Stomach (tissue), 9 donors: ENCODE data around the gene NFATC4. TPM values are rescaled to one million over a fixed set of nuclear protein-coding genes. Genes with fewer than 3 reads are reported as not detected.

ENCODE experiments used
- DNase-seq, 2 donors: peaks; one replicate each; pipeline versions ENCODE4 v3.0.0 to v3.0.0-alpha.2; 2013 to 2019
- H3K27ac ChIP-seq, 5 donors: fragments of 200-600 bp in 4 of 5; sonication (generic) in 4 of 5; one replicate each; pipeline ENCODE4 v1.5.1; 2013 to 2019; ENCODE audit warnings: mild to moderate bottlenecking in 1 of 5, moderate library complexity in 1 of 5
- H3K27me3 ChIP-seq, 3 donors: fragments of 200-600 bp; sonication (generic); one replicate each; pipeline ENCODE4 v1.5.1; 2017 to 2019; ENCODE audit warnings: mixed run types in 1 of 3
- H3K36me3 ChIP-seq, 4 donors: fragments of 200-600 bp; sonication (generic); 1 replicate in 3 of 4; 2 replicates in 1 of 4; pipeline ENCODE4 v1.5.1; 2016 to 2019
- H3K4me1 ChIP-seq, 4 donors: fragments of 200-600 bp; sonication (generic); one replicate each; pipeline ENCODE4 v1.5.1; 2016 to 2019
- H3K4me3 ChIP-seq, 4 donors: fragments of 200-600 bp; sonication (generic) in 3 of 4; one replicate each; pipeline ENCODE4 v1.5.1; 2016 to 2019; ENCODE audit warnings: mild to moderate bottlenecking in 1 of 4
- H3K9me3 ChIP-seq, 4 donors: fragments of 200-600 bp; sonication (generic); one replicate each; pipeline ENCODE4 v1.5.1; 2016 to 2019
- EP300 ChIP-seq: sonication (generic); formaldehyde crosslinking; IDR thresholded peaks from one replicate; pipeline ENCODE4 v1.6.1; 2017; ENCODE audit warnings: antibody characterized with exemption
- POLR2A ChIP-seq, 4 donors: fragments of 450-650 bp; IDR thresholded peaks; one replicate each; pipeline ENCODE4 v1.6.1; 2016; ENCODE audit warnings: antibody characterized with exemption in 4 of 4, control low read depth in 2 of 4, mild to moderate bottlenecking in 1 of 4, moderate library complexity in 1 of 4
- POLR2AphosphoS5 ChIP-seq, 3 donors: sonication (generic); formaldehyde crosslinking; IDR thresholded peaks; one replicate each; pipeline ENCODE4 v1.6.1; 2016; ENCODE audit warnings: antibody characterized with exemption in 3 of 3
- WGBS, 5 donors: extraction: QIAGEN DNeasy Blood & Tissue Kit in 3 of 5; methylation state at CpG; one replicate each; pipeline versions ENCODE4 v1.1.5 to v1.1.7; 2013 to 2018; 5-methylcytosine and 5-hydroxymethylcytosine counted together
- intact Hi-C: fragments of 100-400 bp; cut with DNase I; formaldehyde crosslinking; loops from one replicate; pipeline ENCODE4 v1.15.1; 2023; ENCODE audit warnings: low total_unique reads
- polyA plus RNA-seq, 3 donors: library from polyadenylated mRNA; stranded (reverse); fragments of 200-250 nt; gene quantifications; one replicate each; pipeline ENCODE4 v1.2.3, GENCODE V29; 2013
- total RNA-seq, 5 donors: library from RNA; depleted of rRNA; stranded (reverse); fragments of >200 nt; gene quantifications; one replicate each; pipeline versions ENCODE4 v1.1.0 to v1.2.3, GENCODE V29; 2014 to 2016
- TF ChIP-seq, protein P1 (sequence below), 7 experiments: fragments of 450-650 bp in 4 of 7; fragments of 200-600 bp in 3 of 7; sonication (generic) in 3 of 7; IDR thresholded peaks; one replicate each; pipeline ENCODE4 v1.5.1; 2016 to 2019; ENCODE audit warnings: antibody characterized with exemption in 7 of 7, control low read depth in 2 of 7, mild to moderate bottlenecking in 1 of 7
- donor health status: healthy with polysubstance abuse.
- donor health status: Bipolar disorder and iron deficiency.
- donor health status: healthy.

NFATC4 gene
- total and polyA plus RNA-seq, 8 donors: 20.1 to 119 (median 57.9) TPM

DNA sequence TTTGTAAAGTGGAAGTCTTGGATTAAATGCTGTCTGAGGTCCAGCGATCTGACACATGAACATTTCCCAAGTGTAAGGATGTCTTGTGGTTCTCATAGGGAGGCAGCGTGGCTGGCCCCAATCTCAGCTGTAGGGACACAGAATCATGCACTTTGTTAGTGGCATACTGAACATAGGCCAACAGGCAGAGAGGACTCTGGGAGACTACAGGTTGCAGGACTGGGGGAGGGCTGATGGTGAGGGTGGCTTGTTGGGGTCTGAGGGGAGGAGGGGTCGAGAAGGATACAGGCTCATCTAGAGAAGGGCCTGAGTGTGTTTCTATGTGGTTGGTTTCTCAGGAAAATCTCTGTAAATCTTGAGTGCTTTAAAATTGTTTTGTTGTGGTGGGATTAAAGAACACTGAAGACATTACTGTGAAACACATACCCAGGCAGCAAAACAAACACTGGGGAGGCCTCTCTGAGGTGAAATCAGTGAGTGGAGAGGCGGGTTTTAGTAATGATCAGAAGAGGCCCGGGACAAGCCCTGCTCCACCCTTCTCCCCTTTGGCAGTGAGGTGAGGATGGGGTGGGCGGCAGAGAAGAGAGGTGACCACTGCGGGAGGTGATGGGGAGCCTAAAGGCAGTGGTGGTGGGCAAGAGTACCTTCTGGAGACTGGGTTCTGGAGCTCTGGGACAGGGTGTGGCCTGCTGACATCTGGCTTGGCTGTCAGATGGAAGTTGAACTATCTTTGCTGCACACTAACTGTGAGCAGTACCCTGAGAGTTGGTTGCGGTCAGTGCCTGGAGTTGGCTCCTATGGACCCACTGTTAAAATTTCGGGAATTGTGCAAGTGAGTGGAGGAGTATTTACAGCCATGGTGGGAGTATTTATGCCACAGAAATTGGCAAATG lies 34.1 kb downstream of the NFATC4 start:
- 52 to 66% (median 54%) methylated on average over 9 of the region's 9 CpGs for WGBS, 5 donors
- intact Hi-C loops: no loop called here
- Histone ChIP-seq H3K36me3 (peaks cover 0 to 6% (median 5%) of the 10 kb centered on the region in 4 donors), H3K27ac (peak overlapping the region in 4 of 5 donors; percentile 2 to 86 (median 40)), H3K4me1 (peaks cover 37 to 71% (median 52%) of the 10 kb centered on the region in 4 donors), H3K27me3 (no peaks in the 10 kb centered on the region), H3K9me3 (no peaks in the 10 kb centered on the region), H3K4me3 (no peak overlapping the region)
- no peak for DNase-seq
- no peak for TF ChIP-seq POLR2AphosphoS5 (IDR thresholded peaks at IDR 0.05)
- TF ChIP-seq, protein P1, sequence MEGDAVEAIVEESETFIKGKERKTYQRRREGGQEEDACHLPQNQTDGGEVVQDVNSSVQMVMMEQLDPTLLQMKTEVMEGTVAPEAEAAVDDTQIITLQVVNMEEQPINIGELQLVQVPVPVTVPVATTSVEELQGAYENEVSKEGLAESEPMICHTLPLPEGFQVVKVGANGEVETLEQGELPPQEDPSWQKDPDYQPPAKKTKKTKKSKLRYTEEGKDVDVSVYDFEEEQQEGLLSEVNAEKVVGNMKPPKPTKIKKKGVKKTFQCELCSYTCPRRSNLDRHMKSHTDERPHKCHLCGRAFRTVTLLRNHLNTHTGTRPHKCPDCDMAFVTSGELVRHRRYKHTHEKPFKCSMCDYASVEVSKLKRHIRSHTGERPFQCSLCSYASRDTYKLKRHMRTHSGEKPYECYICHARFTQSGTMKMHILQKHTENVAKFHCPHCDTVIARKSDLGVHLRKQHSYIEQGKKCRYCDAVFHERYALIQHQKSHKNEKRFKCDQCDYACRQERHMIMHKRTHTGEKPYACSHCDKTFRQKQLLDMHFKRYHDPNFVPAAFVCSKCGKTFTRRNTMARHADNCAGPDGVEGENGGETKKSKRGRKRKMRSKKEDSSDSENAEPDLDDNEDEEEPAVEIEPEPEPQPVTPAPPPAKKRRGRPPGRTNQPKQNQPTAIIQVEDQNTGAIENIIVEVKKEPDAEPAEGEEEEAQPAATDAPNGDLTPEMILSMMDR (IDR thresholded peaks at IDR 0.05): no peak
- no peak for TF ChIP-seq EP300
- TF ChIP-seq POLR2A (IDR thresholded peaks at IDR 0.05): no peak

DNA sequence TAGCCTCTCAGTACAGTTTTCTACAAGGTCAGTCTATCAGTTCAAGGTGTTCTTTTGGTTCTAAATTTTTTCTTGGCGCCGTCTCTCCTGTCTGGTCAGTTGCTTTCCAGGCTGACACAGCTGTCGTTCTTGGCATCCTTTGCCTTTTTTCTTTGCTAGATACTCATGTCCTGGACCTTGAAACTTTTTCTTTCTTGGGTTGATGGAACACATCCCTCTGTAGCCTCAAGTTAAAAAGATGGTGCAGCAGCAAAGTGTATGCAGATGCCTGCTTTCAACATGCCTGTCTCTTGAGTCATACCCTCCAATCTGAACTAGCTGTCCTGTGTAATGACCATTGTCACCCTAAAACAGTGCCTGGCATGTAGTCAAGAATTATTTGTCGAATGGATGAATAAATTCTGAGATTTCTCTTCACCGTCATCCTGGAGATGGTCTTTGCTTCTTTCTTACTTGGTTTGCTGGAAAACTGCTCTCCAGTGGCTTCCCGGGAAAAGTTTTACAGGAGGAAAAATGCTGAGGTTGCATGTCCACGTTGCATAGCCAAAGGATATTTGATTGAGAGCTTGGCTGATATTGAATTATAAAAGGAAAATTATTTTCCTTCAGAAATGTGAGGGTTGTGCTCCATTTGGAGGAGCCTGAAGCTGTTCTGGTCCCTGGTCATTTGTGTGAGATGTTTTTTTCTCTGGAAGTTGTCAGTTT lies 35.5 kb downstream of the NFATC4 start:
- Histone ChIP-seq H3K27ac (peak overlapping the region in 3 of 5 donors; percentile 16 to 33 (median 25)), H3K4me3 (no peak overlapping the region), H3K36me3 (peaks cover 0 to 18% (median 15%) of the 10 kb centered on the region in 4 donors), H3K27me3 (no peaks in the 10 kb centered on the region), H3K4me1 (peaks cover 28 to 63% (median 46%) of the 10 kb centered on the region in 4 donors), H3K9me3 (no peaks in the 10 kb centered on the region)
- WGBS, 5 donors: 57 to 72% (median 60%) methylated on average over 7 of the region's 7 CpGs
- peak; percentile 24 to 65 for DNase-seq
- intact Hi-C loops: no loop called here
- TF ChIP-seq EP300 (no peak), POLR2A (IDR thresholded peaks at IDR 0.05) (no peak), POLR2AphosphoS5 (IDR thresholded peaks at IDR 0.05) (peak in 1 of 3 donors; percentile 16)
- TF ChIP-seq, protein P1 (IDR thresholded peaks at IDR 0.05): no peak

DNA sequence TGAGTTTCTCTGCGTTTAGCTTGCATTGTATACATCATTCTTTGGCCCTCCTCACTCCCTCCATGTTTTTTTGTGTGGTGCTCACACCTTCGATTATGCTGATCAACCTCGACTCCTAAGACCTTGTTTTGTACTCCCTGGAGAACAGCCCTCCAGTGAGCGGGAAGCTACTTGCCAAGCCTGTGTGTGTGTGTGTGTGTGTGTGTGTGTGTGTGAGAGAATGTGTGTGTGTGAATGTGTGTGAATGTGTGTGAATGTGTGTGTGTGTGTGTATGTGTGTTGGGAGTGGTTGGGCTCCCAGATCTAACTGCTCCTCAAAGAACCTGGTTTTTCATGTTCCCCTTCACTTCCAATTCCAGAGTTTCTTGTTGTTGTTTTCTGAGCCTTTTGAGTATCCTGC lies 36.8 kb downstream of the NFATC4 start:
- DNase-seq: no peak
- Histone ChIP-seq H3K9me3 (no peaks in the 10 kb centered on the region), H3K4me3 (no peak overlapping the region), H3K27me3 (no peaks in the 10 kb centered on the region), H3K4me1 (peaks cover 15 to 50% (median 36%) of the 10 kb centered on the region in 4 donors), H3K36me3 (peaks cover 0 to 32% (median 29%) of the 10 kb centered on the region in 4 donors), H3K27ac (peak overlapping the region in 2 of 5 donors; percentile 29 to 44)
- intact Hi-C loops: no loop called here
- WGBS, 5 donors: 51 to 74% (median 70%) methylated on average over 4 of the region's 4 CpGs
- TF ChIP-seq, protein P1 (IDR thresholded peaks at IDR 0.05): no peak
- TF ChIP-seq POLR2AphosphoS5 (IDR thresholded peaks at IDR 0.05) (no peak), POLR2A (IDR thresholded peaks at IDR 0.05) (no peak), EP300 (no peak)

DNA sequence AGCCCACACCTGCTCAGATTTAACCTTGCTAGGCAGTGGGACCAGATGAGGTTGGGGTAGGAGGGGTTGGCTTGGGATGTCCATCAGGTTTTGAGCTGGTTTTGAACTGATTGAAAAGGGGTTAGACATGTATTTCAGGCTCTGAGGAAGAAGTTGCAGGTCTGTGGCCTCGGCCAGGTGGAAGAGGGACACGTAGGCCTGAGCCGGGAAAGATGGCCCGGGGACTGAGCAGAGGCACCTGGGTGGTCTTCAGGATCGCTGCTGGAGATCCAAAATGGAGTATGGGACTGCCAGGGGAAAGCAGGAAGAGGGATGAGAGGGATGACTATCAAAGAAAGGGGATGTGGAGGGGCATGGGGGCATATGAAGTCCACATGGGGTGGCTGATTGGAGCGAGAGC lies 38.4 kb downstream of the NFATC4 start:
- H3K4me3 ChIP-seq: no peak overlapping the region
- no peak for TF ChIP-seq EP300
- TF ChIP-seq, protein P1 (IDR thresholded peaks at IDR 0.05): no peak
- TF ChIP-seq POLR2AphosphoS5 (IDR thresholded peaks at IDR 0.05): no peak
- TF ChIP-seq POLR2A (IDR thresholded peaks at IDR 0.05): no peak
- peaks cover 0 to 34% (median 21%) of the 10 kb centered on the region in 4 donors for H3K4me1 ChIP-seq
- H3K36me3 ChIP-seq: peaks cover 0 to 46% (median 44%) of the 10 kb centered on the region in 4 donors
- no peaks in the 10 kb centered on the region for H3K9me3 ChIP-seq
- no peak overlapping the region for H3K27ac ChIP-seq
- H3K27me3 ChIP-seq: no peaks in the 10 kb centered on the region
- WGBS, 5 donors: 83 to 95% (median 90%) methylated on average over 6 of the region's 6 CpGs
- intact Hi-C loops: no loop called here
- no peak for DNase-seq
